Ascending aorta (tissue), 2 donors: ENCODE measurements around the gene SOX30. TPM values are rescaled to one million over a fixed set of nuclear protein-coding genes. Genes with fewer than 3 reads are reported as not detected.

ENCODE experiments used
- DNase-seq, 2 donors: peaks; one replicate each; pipeline ENCODE4 v3.0.0-alpha.2; 2019; ENCODE audit warnings: low spot score in 2 of 2
- H3K27ac ChIP-seq, 2 donors: fragments of 200-600 bp; sonication (generic); one replicate each; pipeline ENCODE4 v1.5.1; 2016 to 2017; ENCODE audit warnings: mild to moderate bottlenecking in 1 of 2
- H3K27me3 ChIP-seq: fragments of 200-600 bp; sonication (generic); one replicate; pipeline ENCODE4 v1.5.1; 2017
- H3K36me3 ChIP-seq, 2 donors: fragments of 200-600 bp; sonication (generic); one replicate each; pipeline ENCODE4 v1.5.1; 2016
- H3K4me1 ChIP-seq, 2 donors: fragments of 200-600 bp; sonication (generic); one replicate each; pipeline ENCODE4 v1.5.1; 2016 to 2017; ENCODE audit warnings: mild to moderate bottlenecking in 1 of 2
- H3K4me3 ChIP-seq, 2 donors: fragments of 200-600 bp; sonication (generic); one replicate each; pipeline ENCODE4 v1.5.1; 2016 to 2017; ENCODE audit warnings: mild to moderate bottlenecking in 1 of 2
- H3K9me3 ChIP-seq, 2 donors: fragments of 200-600 bp; sonication (generic); one replicate each; pipeline ENCODE4 v1.5.1; 2016
- CTCF ChIP-seq, 3 experiments: fragments of 200-600 bp in 2 of 3; fragments of 450-650 bp in 1 of 3; sonication (generic) in 2 of 3; IDR thresholded peaks; one replicate each; pipeline ENCODE4 v1.5.1; 2016 to 2019; ENCODE audit warnings: antibody characterized with exemption in 3 of 3, mild to moderate bottlenecking in 1 of 3, moderate library complexity in 1 of 3
- intact Hi-C: fragments of 100-400 bp; cut with DNase I; formaldehyde crosslinking; loops from one replicate; pipeline ENCODE4 v1.15.1; 2023
- total RNA-seq: library from RNA; depleted of rRNA; stranded (reverse); fragments of >200 nt; gene quantifications from one replicate; pipeline ENCODE4 v1.1.0, GENCODE V29; 2016

The SOX30 gene
- total RNA-seq, 1 donor from 2014 or later = not detected

DNA sequence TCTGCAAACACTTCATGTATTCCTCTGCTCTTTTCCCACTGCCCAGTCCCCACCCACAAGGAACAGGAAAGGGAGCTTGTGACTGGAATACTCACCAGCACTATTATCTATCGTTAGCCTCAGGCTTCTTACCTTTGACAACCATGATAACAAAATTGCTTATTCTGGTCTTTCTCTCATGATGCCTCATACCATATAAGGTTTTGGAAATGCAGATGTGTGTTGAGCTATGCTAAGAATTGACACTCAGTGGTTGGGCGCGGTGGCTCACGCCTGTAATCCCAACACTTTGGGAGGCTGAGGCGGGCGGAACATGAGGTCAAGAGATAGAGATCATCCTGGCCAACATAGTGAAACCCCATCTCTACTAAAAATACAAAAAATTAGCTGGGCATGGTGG is 25.4 kb downstream of the SOX30 start:
- Histone ChIP-seq H3K27ac (no peak overlapping the region), H3K4me1 (no peaks in the 10 kb centered on the region), H3K4me3 (no peak overlapping the region), H3K27me3 (no peaks in the 10 kb centered on the region), H3K9me3 (no peaks in the 10 kb centered on the region), H3K36me3 (no peaks in the 10 kb centered on the region)
- no peak for TF ChIP-seq CTCF (IDR thresholded peaks at IDR 0.05)
- DNase-seq = no peak
- intact Hi-C loops = no loop called here

DNA sequence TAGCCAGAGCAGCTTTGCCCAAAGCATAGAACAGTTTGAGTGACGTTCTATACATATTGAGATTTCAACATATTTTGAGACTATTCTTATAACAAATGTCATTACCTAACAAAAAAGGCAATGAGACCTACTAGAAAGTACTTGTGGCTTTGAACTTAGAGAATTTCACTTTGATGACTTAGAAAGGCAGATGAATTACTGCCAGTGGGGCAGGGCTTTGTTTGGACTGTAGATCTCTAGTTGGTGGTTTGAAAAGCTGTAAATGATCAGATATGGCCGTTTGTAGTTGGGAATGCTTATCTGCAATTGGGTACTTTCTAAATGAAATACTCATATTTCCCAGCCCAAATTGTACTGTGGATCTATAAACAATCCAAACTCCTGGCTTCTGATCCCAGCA is 28.1 kb downstream of the SOX30 start:
- Histone ChIP-seq H3K9me3 (no peaks in the 10 kb centered on the region), H3K4me1 (no peaks in the 10 kb centered on the region), H3K27me3 (no peaks in the 10 kb centered on the region), H3K36me3 (no peaks in the 10 kb centered on the region), H3K27ac (no peak overlapping the region), H3K4me3 (no peak overlapping the region)
- intact Hi-C loops = no loop called here
- TF ChIP-seq CTCF (IDR thresholded peaks at IDR 0.05) = no peak
- no peak for DNase-seq

DNA sequence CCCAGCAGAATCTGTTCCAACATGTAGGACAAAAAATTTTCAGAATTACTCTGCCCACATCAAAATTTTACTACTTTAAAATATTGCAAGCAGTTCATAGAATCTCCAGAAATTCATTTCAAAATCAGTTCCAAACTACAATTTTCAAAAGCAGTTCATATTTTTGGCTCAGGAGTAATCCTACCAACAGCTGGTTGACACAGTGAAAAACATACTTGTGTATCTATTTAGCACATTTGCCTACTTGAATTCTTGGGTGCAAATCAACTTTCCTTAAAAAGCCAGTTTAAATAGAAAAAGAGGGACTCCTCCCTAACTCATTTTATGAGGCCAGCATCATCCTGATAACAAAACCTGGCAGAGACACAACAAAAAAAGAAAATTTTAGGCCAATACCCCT is 31.5 kb downstream of the SOX30 start:
- DNase-seq = no peak
- intact Hi-C loops = no loop called here
- TF ChIP-seq CTCF (IDR thresholded peaks at IDR 0.05) = no peak
- Histone ChIP-seq H3K4me3 (no peak overlapping the region), H3K9me3 (no peaks in the 10 kb centered on the region), H3K27ac (no peak overlapping the region), H3K4me1 (no peaks in the 10 kb centered on the region), H3K27me3 (no peaks in the 10 kb centered on the region), H3K36me3 (no peaks in the 10 kb centered on the region)

GRCh38 chr5:157618191-157618765 is 34.0 kb downstream of the SOX30 start:
- Histone ChIP-seq H3K4me1 (no peaks in the 10 kb centered on the region), H3K27me3 (no peaks in the 10 kb centered on the region), H3K36me3 (no peaks in the 10 kb centered on the region), H3K9me3 (no peaks in the 10 kb centered on the region), H3K4me3 (no peak overlapping the region), H3K27ac (no peak overlapping the region)
- intact Hi-C loops = no loop called here
- DNase-seq = no peak
- TF ChIP-seq CTCF (IDR thresholded peaks at IDR 0.05) = no peak

DNA sequence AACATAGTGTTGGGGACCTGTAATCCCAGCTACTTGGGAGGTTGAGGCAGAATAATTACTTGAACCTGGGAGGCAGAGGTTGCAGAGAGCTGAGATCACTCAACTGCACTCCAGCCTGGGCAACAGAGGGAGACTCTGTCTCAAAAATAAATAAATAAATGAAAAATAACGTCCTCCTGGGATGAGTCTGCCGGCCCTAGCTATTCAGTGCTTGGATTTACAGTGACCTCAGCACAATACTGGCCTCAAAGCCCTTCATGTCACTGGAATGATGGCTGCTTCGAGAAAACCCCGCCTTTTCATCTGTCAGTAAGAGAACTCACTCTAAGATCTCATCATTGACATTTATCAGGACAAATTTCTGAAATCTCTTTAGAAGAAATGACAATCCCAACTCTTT is 35.5 kb downstream of the SOX30 start:
- no peak for DNase-seq
- no peak for TF ChIP-seq CTCF (IDR thresholded peaks at IDR 0.05)
- Histone ChIP-seq H3K4me3 (no peak overlapping the region), H3K4me1 (no peaks in the 10 kb centered on the region), H3K27ac (no peak overlapping the region), H3K9me3 (no peaks in the 10 kb centered on the region), H3K27me3 (no peaks in the 10 kb centered on the region), H3K36me3 (no peaks in the 10 kb centered on the region)
- intact Hi-C loops = no loop called here
